Activated CD4-positive, alpha-beta T cell treated with anti-CD3 and anti-CD28 coated beads for 36 hours (primary cell): Measurements from ENCODE around the gene LCMT1. TPM values are rescaled to one million over a fixed set of nuclear protein-coding genes. Genes with fewer than 3 reads are reported as not detected.

Source experiments
- ATAC-seq: fragments of 200-7000 bp; cut with Tn5 transposase; one replicate; pipeline ENCODE4 v1.10.0; 2021; ENCODE audit warnings: mild to moderate bottlenecking, moderate library complexity
- CTCF ChIA-PET: fragments of 350-600 bp; sonication (Branson Sonifier 250); formaldehyde crosslinking; loops from one replicate; lab custom pipeline; 2021; ENCODE audit warnings: antibody characterized with exemption; lab: Charles Lee
- POLR2A ChIA-PET: fragments of 350-600 bp; sonication (Branson Sonifier 250); formaldehyde crosslinking; loops from one replicate; lab custom pipeline; 2021; ENCODE audit warnings: antibody characterized with exemption, inconsistent platforms; lab: Charles Lee
- DNase-seq: peaks from one replicate; pipeline ENCODE4 v3.0.0-alpha.2; 2020
- H3K27ac Mint-ChIP-seq: one replicate; pipeline ENCODE4 v1.8.0; 2021; ENCODE audit warnings: mixed read lengths
- H3K27me3 Mint-ChIP-seq: one replicate; pipeline ENCODE4 v1.8.0; 2021; ENCODE audit warnings: mixed read lengths
- H3K36me3 Mint-ChIP-seq: one replicate; pipeline ENCODE4 v1.8.0; 2021; ENCODE audit warnings: low read depth, mixed read lengths
- H3K4me1 Mint-ChIP-seq: one replicate; pipeline ENCODE4 v1.8.0; 2021; ENCODE audit warnings: mixed read lengths
- H3K4me3 Mint-ChIP-seq: one replicate; pipeline ENCODE4 v1.8.0; 2021; ENCODE audit warnings: mild to moderate bottlenecking, moderate library complexity, mixed read lengths
- H3K9me3 Mint-ChIP-seq: one replicate; pipeline ENCODE4 v1.8.0; 2021; ENCODE audit warnings: low read depth, mixed read lengths
- intact Hi-C, 2 experiments: fragments of 100-400 bp; cut with DNase I in 1 of 2; cut with micrococcal nuclease in 1 of 2; formaldehyde crosslinking; loops; one replicate each; pipeline versions ENCODE4 v1.14.2 to v1.15.1; 2022 to 2024; cut with DNase I, micrococcal nuclease
- total RNA-seq, 2 experiments: library from RNA; stranded (reverse); gene quantifications; one replicate each; pipeline ENCODE4 v1.2.3, GENCODE V29; 2021

Gene LCMT1
- total RNA-seq, 2 experiments from 2014 or later = 33.3 to 36.2 TPM

DNA sequence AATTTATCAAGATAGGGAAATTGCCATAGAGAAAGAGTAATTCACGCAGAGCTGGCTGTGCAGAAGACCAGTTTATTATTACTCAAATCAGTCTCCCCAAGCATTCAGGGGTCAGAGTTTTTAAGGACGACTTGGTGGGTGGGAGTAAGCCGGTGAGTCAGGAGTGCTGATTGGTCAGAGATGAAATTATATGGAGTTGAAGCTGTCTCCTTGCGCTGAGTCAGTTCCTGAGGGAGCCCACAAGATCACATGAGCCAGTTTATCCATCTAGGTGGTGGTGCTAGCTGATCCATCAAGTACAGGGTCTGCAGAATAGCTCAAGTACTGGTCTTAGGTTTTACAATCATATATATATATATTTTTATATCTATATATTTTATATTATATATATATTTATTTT is 99.2 kb downstream of the LCMT1 start:
- Mint-ChIP-seq H3K4me1 (peaks cover 2% of the 10 kb centered on the region), H3K36me3 (no peaks in the 10 kb centered on the region), H3K9me3 (no peaks in the 10 kb centered on the region), H3K4me3 (no peak overlapping the region), H3K27ac (no peak overlapping the region), H3K27me3 (no peaks in the 10 kb centered on the region)
- CTCF ChIA-PET = interaction anchor here (2.1 kb wide), 1 partner anchor 14 kb away, joined by 8 read pairs; no protein-coding TSS in a partner anchor
- intact Hi-C loops = no loop called here
- ATAC-seq (peak; percentile 63), DNase-seq (peak; percentile 25)
- POLR2A ChIA-PET = no interaction called here

DNA sequence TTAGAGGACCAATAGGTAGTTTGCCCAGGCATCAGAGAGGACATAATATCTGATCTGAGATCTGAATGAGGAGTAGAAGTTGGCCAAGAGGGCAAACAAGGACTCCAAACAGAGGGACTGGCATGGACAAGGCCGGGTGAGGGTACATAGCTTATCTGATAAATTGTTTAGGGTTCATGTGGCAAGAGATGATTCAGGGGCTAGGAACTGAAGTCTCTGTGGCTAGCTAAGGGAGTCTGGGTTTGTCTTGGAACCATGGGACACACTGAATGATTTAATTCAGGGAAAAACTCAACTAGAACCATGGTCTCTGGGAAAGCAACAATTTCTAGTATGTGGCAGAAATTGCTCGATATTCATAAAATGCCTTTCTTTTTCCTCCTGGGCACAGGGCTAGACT is 101.1 kb downstream of the LCMT1 start:
- Mint-ChIP-seq H3K4me3 (no peak overlapping the region), H3K9me3 (no peaks in the 10 kb centered on the region), H3K27me3 (no peaks in the 10 kb centered on the region), H3K4me1 (peaks cover 2% of the 10 kb centered on the region), H3K36me3 (no peaks in the 10 kb centered on the region), H3K27ac (no peak overlapping the region)
- DNase-seq (no peak), ATAC-seq (no peak)
- POLR2A ChIA-PET = no interaction called here
- intact Hi-C loops = no loop called here
- CTCF ChIA-PET = interaction anchor here (1.8 kb wide), 1 partner anchor 13 kb away, joined by 8 read pairs; no protein-coding TSS in a partner anchor

DNA sequence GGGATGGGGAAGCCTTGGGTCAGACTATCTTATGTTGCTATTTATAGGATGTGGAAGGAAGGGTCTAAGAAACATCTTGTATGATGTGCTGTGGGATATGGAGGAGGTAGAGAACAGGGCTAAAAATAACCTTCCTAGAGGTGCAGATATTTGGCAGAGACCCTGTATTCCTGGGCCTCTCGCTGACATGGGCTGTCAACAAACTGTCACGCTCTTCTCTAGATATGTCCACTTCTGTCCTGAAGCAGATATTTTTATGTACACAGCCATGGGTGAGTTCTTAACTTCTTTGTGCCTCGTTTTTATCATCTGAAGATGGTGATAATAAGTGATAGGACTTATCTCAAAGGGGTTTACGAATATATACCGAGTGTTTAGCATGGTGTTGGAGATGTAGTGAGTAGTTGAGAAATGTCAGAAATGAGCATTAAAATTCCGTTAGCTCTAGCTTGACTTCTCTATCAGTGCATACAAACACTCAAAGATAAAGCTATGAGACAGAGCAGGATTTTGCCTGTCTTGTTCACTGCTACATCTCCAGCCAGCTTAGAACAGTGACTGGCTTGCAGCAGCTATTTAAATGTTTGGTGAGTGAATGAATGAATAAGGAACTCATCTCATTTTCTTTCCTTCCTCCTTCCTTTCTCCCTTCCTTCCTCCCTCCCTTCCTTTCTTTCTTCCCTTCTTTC is 102.3 kb downstream of the LCMT1 start:
- Mint-ChIP-seq H3K4me3 (no peak overlapping the region), H3K4me1 (peaks cover 2% of the 10 kb centered on the region), H3K27ac (no peak overlapping the region), H3K36me3 (no peaks in the 10 kb centered on the region), H3K27me3 (no peaks in the 10 kb centered on the region), H3K9me3 (no peaks in the 10 kb centered on the region)
- ChIA-PET CTCF (interaction anchor here (0.6 to 1.8 kb wide), 2 partner anchors 11 to 45 kb away, joined by 3 to 8 read pairs; no protein-coding TSS in a partner anchor), POLR2A (interaction anchor here (0.6 kb wide), 1 partner anchor 28 kb away, joined by 3 read pairs; no protein-coding TSS in a partner anchor)
- intact Hi-C loops = no loop called here
- no peak for ATAC-seq
- DNase-seq = no peak

DNA sequence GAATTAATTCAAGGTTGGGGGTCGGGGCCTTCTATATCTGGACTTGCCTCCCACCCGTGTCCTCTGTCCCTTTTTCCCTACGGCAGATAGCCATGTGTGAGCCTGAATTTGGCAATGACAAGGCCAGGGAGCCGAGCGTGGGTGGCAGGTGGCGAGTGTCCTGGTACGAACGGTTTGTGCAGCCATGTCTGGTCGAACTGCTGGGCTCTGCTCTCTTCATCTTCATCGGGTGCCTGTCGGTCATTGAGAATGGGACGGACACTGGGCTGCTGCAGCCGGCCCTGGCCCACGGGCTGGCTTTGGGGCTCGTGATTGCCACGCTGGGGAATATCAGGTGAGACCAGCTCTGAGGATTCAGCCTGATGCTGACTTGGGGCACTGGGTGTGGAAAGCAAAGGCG is 105.6 kb downstream of the LCMT1 start:
- CTCF ChIA-PET = interaction anchor here (1.7 kb wide), 1 partner anchor 9 kb away, joined by 5 read pairs; no protein-coding TSS in a partner anchor
- no peak for DNase-seq
- no peaks in the 10 kb centered on the region for H3K9me3 Mint-ChIP-seq

DNA sequence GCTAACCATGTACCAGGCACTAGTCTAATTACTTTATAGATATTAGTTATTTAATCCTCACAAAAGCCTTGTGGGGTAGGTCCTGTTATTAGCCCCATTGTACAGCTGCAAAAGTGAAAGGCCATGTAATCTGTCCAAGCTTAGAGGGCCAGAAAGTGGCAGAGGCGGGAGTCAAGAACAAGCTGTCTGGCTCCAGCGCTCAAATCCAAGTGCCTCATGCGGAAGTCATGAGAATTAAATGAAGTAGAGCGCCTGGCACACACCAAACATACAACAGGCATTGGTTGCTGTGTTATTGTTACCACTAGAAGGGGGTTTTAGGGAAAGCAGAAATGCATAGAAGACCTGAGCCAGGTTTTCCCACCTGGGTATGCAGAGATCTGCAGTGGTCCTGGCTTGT is 106.4 kb downstream of the LCMT1 start:
- POLR2A ChIA-PET = no interaction called here
- H3K36me3 Mint-ChIP-seq = no peaks in the 10 kb centered on the region
- ATAC-seq (no peak), DNase-seq (no peak)
- no peaks in the 10 kb centered on the region for H3K9me3 Mint-ChIP-seq
- intact Hi-C loops = no loop called here
- H3K27ac Mint-ChIP-seq = no peak overlapping the region
- H3K27me3 Mint-ChIP-seq = no peaks in the 10 kb centered on the region
- no peaks in the 10 kb centered on the region for H3K4me1 Mint-ChIP-seq
- H3K4me3 Mint-ChIP-seq = no peak overlapping the region
- CTCF ChIA-PET = interaction anchor here (1.0 to 1.7 kb wide), 2 partner anchors 10 to 15 kb away, joined by 4 to 5 read pairs; no protein-coding TSS in a partner anchor

More for the DNA sequence above, 105.6 kb downstream of the LCMT1 start:
- ATAC-seq = no peak
- Mint-ChIP-seq H3K27me3 (no peaks in the 10 kb centered on the region), H3K4me3 (no peak overlapping the region), H3K36me3 (no peaks in the 10 kb centered on the region), H3K4me1 (no peaks in the 10 kb centered on the region), H3K27ac (no peak overlapping the region)
- intact Hi-C loops = no loop called here
- POLR2A ChIA-PET = no interaction called here

DNA sequence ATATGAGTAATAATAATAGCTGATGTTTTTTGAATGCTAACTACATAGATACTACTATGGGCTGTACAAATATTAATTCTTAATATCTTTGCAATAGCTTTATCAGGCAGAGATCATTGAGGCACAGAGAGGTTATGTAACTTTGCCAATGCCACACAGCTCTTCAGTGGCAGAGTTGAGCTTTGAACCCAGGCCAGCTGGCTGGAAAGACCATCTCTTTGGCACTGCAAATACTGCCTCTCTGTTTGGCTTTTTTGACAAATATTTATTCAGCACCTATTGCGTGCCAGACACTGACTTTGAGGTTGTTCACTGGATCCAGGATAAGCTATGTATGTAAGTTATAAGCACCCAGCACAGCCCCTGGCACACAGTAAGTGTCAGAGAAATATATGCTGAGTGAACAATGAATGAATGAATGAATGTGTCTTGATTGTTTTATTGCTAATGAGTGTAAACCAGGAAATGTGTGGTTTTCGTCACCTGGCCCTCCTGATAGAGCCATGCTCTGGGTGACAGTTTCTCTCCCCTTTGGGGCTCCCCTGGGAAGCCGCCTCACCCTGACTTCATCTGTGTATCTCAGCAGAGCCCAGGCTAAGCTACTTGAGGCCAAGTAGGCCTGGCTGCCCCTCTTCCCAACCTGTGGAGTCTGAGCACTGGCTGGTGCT is 107.7 kb downstream of the LCMT1 start:
- ChIA-PET CTCF (interaction anchor here (0.5 to 1.7 kb wide), 3 partner anchors 11 to 208 kb away, joined by 4 to 5 read pairs (median 4); no protein-coding TSS in a partner anchor), POLR2A (interaction anchor here (0.6 kb wide), 1 partner anchor 199 kb away, joined by 4 read pairs; no protein-coding TSS in a partner anchor)
- intact Hi-C loops = no loop called here
- Mint-ChIP-seq H3K9me3 (no peaks in the 10 kb centered on the region), H3K36me3 (no peaks in the 10 kb centered on the region), H3K4me3 (no peak overlapping the region), H3K27me3 (no peaks in the 10 kb centered on the region), H3K27ac (no peak overlapping the region), H3K4me1 (no peaks in the 10 kb centered on the region)
- ATAC-seq (no peak), DNase-seq (no peak)

DNA sequence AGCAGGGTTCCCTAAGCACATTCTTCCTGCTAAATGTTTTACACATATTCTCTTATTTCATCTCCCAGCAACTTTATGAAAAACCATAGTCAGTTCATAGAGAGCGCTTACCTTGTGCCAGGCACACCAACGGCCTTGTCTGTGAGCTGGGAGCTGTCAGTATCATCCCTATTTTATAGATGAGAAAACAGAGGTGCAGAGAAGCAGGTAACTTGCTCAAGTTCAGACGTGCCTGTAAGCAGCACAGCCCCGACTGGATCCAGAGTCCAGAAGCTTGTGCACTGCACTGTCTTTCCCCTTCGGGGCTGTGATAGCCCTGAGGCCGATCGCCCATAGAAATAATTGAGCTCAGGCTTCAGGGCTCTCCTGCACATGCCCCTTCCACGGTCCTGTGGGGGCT is 111.4 kb downstream of the LCMT1 start:
- Mint-ChIP-seq H3K27me3 (no peaks in the 10 kb centered on the region), H3K27ac (no peak overlapping the region), H3K4me3 (no peak overlapping the region), H3K9me3 (no peaks in the 10 kb centered on the region), H3K36me3 (no peaks in the 10 kb centered on the region), H3K4me1 (peaks cover 2% of the 10 kb centered on the region)
- ChIA-PET POLR2A (interaction anchor here (0.6 kb wide), 2 partner anchors 262 to 476 kb away, joined by 3 to 5 read pairs; no protein-coding TSS in a partner anchor), CTCF (interaction anchor here (0.7 to 4.6 kb wide), 6 partner anchors 11 to 138 kb away, joined by 4 to 33 read pairs (median 5); no protein-coding TSS in a partner anchor)
- ATAC-seq (no peak), DNase-seq (no peak)
- intact Hi-C loops = loop anchor here in 1 of 2 experiments (10.0 kb wide), 1 partner anchor 708 kb away; no protein-coding TSS in a partner anchor

DNA sequence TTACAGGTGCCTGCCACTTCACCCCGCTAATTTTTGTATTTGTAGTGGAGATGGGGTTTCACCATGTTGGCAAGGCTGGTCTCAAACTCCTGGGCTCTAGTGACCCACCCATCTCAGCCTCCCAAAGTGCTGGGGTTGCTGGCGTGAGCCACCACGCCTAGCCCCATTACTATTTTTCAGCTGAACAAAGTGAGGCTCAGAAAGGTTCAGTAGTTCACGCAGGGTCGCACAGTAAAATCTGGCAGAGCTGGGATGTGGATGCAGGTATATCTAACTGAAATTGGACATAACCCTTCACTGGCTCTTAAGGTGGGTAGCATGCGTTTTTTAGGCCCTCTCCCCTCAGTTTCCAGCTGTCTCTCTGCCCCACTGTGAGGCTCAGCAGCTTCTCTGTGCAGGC is 112.4 kb downstream of the LCMT1 start:
- Mint-ChIP-seq H3K4me1 (peaks cover 2% of the 10 kb centered on the region), H3K36me3 (no peaks in the 10 kb centered on the region), H3K27ac (no peak overlapping the region), H3K4me3 (no peak overlapping the region), H3K27me3 (no peaks in the 10 kb centered on the region), H3K9me3 (no peaks in the 10 kb centered on the region)
- intact Hi-C loops = loop anchor here in 1 of 2 experiments (10.0 kb wide), 1 partner anchor 709 kb away; no protein-coding TSS in a partner anchor
- ATAC-seq (no peak), DNase-seq (no peak)
- POLR2A ChIA-PET = no interaction called here
- CTCF ChIA-PET = interaction anchor here (1.2 to 4.6 kb wide), 5 partner anchors 10 to 172 kb away, joined by 3 to 33 read pairs (median 6); no protein-coding TSS in a partner anchor

DNA sequence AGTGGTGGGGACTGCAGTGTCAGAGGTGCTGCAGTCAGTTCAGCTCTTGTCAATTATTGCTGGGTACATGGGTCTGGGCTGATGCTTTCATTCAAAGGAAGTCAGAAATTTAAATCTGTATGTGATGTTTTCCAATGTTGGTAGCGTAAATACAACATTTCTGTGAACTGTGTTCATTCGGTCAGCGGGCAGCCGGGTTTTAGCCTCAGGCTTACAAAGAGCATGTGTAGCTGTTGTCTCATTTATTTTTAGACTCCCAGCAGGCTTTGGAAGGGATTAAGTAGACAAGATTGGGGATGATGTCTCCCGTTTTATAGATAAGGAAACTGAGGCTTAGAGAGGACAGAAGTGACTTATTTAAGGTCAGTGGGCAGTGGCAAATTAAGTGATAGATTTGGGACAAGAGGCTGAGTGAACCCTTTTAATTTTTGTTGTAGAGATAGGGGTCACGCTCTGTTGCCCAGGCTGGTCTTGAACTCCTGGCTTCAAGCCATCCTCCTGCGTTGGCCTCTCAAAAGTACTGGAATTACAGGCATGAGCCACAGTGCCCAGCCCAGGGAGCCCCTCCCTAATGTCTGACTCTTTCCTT is 113.3 kb downstream of the LCMT1 start:
- CTCF ChIA-PET = interaction anchor here (0.6 to 4.6 kb wide), 31 partner anchors 9 to 1082 kb away, joined by 3 to 33 read pairs (median 4); partner anchors contain the start of gene LCMT1
- POLR2A ChIA-PET = interaction anchor here (0.6 to 0.7 kb wide), 3 partner anchors 10 to 77 kb away, joined by 3 to 6 read pairs (median 6); no protein-coding TSS in a partner anchor

More for the DNA sequence above, 113.3 kb downstream of the LCMT1 start:
- H3K4me3 Mint-ChIP-seq = no peak overlapping the region
- no peaks in the 10 kb centered on the region for H3K9me3 Mint-ChIP-seq
- no peaks in the 10 kb centered on the region for H3K27me3 Mint-ChIP-seq
- peaks cover 2% of the 10 kb centered on the region for H3K4me1 Mint-ChIP-seq
- H3K36me3 Mint-ChIP-seq = no peaks in the 10 kb centered on the region
- ATAC-seq (no peak), DNase-seq (no peak)
- intact Hi-C loops = loop anchor here (1.0 to 10.0 kb wide), 4 partner anchors 98 to 710 kb away; no protein-coding TSS in a partner anchor
- H3K27ac Mint-ChIP-seq = no peak overlapping the region
